NB4 (cell line): Measurements from ENCODE around the gene RANBP17.

Source experiments
- DNase-seq: peaks from one replicate; pipeline ENCODE4 v3.0.0; 2010; ENCODE audit warnings: low read depth
- H3K4me3 ChIP-seq: one replicate; pipeline ENCODE4 v1.5.1; 2011; ENCODE audit warnings: mild to moderate bottlenecking, low read depth, low read length, moderate library complexity
- CTCF ChIP-seq: IDR thresholded peaks from one replicate; pipeline ENCODE4 v1.5.1; 2012; ENCODE audit warnings: low read depth, low read length
- MAX ChIP-seq: IDR thresholded peaks from 2 replicates; pipeline ENCODE4 v1.6.1; 2011; ENCODE audit warnings: low read depth, low read length
- MYC ChIP-seq: IDR thresholded peaks from 2 replicates; pipeline ENCODE4 v1.6.1; 2011; ENCODE audit warnings: low read depth, low read length
- POLR2A ChIP-seq: IDR thresholded peaks from 2 replicates; pipeline ENCODE4 v1.6.1; 2011; ENCODE audit warnings: mild to moderate bottlenecking; ENCODE audit not compliant: insufficient read length; ENCODE audit errors: extremely low read depth

Gene RANBP17

GRCh38 chr5:171122372-171122771 lies 260.6 kb downstream of the RANBP17 start:
- peak; percentile 4 for DNase-seq
- H3K4me3 ChIP-seq, result no peak overlapping the region
- TF ChIP-seq CTCF (no peak), POLR2A (no peak), MAX (no peak), MYC (no peak)

- TF ChIP-seq MAX (no peak), MYC (no peak), POLR2A (no peak), CTCF (no peak)
- no peak overlapping the region for H3K4me3 ChIP-seq
- no peak for DNase-seq
Observed at GRCh38 chr5:171123417-171123816, 261.6 kb downstream of the RANBP17 start.

GRCh38 chr5:171127314-171127713 lies 265.5 kb downstream of the RANBP17 start:
- DNase-seq, result no peak

GRCh38 chr5:171128136-171128535 lies 266.3 kb downstream of the RANBP17 start:
- no peak for DNase-seq
- H3K4me3 ChIP-seq, result no peak overlapping the region
- TF ChIP-seq MAX, result no peak
- no peak for TF ChIP-seq CTCF
- no peak for TF ChIP-seq POLR2A
- TF ChIP-seq MYC, result no peak

More at GRCh38 chr5:171127314-171127713, 265.5 kb downstream of the RANBP17 start:
- TF ChIP-seq MAX (no peak), CTCF (no peak), POLR2A (no peak), MYC (no peak)
- no peak overlapping the region for H3K4me3 ChIP-seq

GRCh38 chr5:171129308-171129707 lies 267.5 kb downstream of the RANBP17 start:
- DNase-seq, result no peak
- H3K4me3 ChIP-seq, result no peak overlapping the region
- no peak for TF ChIP-seq MYC
- no peak for TF ChIP-seq CTCF
- no peak for TF ChIP-seq POLR2A
- no peak for TF ChIP-seq MAX

- TF ChIP-seq CTCF, result no peak
- TF ChIP-seq POLR2A, result no peak
- no peak for TF ChIP-seq MAX
- no peak for TF ChIP-seq MYC
- no peak for DNase-seq
Observed at GRCh38 chr5:171131497-171131896, 269.7 kb downstream of the RANBP17 start.

More at GRCh38 chr5:171131497-171131896, 269.7 kb downstream of the RANBP17 start:
- H3K4me3 ChIP-seq, result no peak overlapping the region
